IMR-90 (cell line): Measurements from ENCODE around the gene RNF186. TPM values are rescaled to one million over a fixed set of nuclear protein-coding genes. Genes with fewer than 3 reads are reported as not detected.

Experiments used
- ATAC-seq: fragments of 200-7000 bp; cut with Tn5 transposase; 2 replicates; pipeline ENCODE4 v1.9.1; 2020; ENCODE audit warnings: low read depth, mild to moderate bottlenecking, moderate library complexity
- BruUV-seq: library from RNA; stranded (reverse); fragments of 400-500 nt; replicated peaks from 2 replicates; lab custom pipeline; 2021; lab: Mats Ljungman, UMichigan
- CTCF ChIA-PET: fragments of 300-600 bp; formaldehyde crosslinking; extraction: SDS; loops from one replicate; lab custom pipeline; 2021; ENCODE audit warnings: antibody characterized with exemption; lab: Yijun Ruan, JAX
- POLR2A ChIA-PET: fragments of 300-600 bp; sonication (Branson Sonifier 250); formaldehyde crosslinking; loops from one replicate; lab custom pipeline; 2022; ENCODE audit warnings: antibody characterized with exemption; ENCODE audit not compliant: unreplicated experiment; lab: Charles Lee
- DNase-seq: peaks from one replicate; pipeline ENCODE4 v3.0.0; 2013
- H2AFZ ChIP-seq: replicated peaks from 2 replicates; pipeline ENCODE3; 2013; ENCODE audit warnings: low read length, mild to moderate bottlenecking; ENCODE audit not compliant: poor library complexity
- H2AK5ac ChIP-seq: 2 replicates; pipeline ENCODE4 v1.6.1; 2013; ENCODE audit warnings: low read depth, low read length, inconsistent platforms
- H2AK9ac ChIP-seq: replicated peaks from 2 replicates; pipeline ENCODE3; 2013; ENCODE audit warnings: mild to moderate bottlenecking, low read depth, low read length, moderate library complexity; ENCODE audit not compliant: poor library complexity
- H2BK120ac ChIP-seq: 2 replicates; pipeline ENCODE4 v1.6.1; 2013; ENCODE audit warnings: low read depth, low read length, inconsistent platforms
- H2BK15ac ChIP-seq: 3 replicates; pipeline ENCODE4 v1.6.1; 2013; ENCODE audit warnings: low read depth, low read length, inconsistent platforms
- H2BK20ac ChIP-seq: 2 replicates; pipeline ENCODE4 v1.6.1; 2013; ENCODE audit warnings: low read depth, mild to moderate bottlenecking, inconsistent platforms, low read length, moderate library complexity
- H2BK5ac ChIP-seq: 2 replicates; pipeline ENCODE4 v1.6.1; 2013; ENCODE audit warnings: mild to moderate bottlenecking, low read depth, low read length, inconsistent platforms; ENCODE audit not compliant: poor library complexity, severe bottlenecking
- H3K14ac ChIP-seq: replicated peaks from 2 replicates; pipeline ENCODE4 v1.6.1; 2013; ENCODE audit warnings: low read depth, low read length, inconsistent platforms
- H3K18ac ChIP-seq: 2 replicates; pipeline ENCODE4 v1.6.1; 2013; ENCODE audit warnings: low read depth, low read length, control low read depth
- H3K23ac ChIP-seq: 2 replicates; pipeline ENCODE4 v1.6.1; 2013; ENCODE audit warnings: low read depth, low read length, inconsistent platforms
- H3K27ac ChIP-seq: 2 replicates; pipeline ENCODE4 v1.5.1; 2013; ENCODE audit warnings: mild to moderate bottlenecking, control low read depth, low read length; ENCODE audit not compliant: insufficient read depth
- H3K27me3 ChIP-seq: 2 replicates; pipeline ENCODE4 v1.6.1; 2013; ENCODE audit warnings: low read length; ENCODE audit not compliant: control insufficient read depth, insufficient read depth
- H3K36me3 ChIP-seq: 2 replicates; pipeline ENCODE4 v1.6.1; 2013; ENCODE audit warnings: low read length, mixed read lengths; ENCODE audit not compliant: control insufficient read depth, insufficient read depth
- H3K4ac ChIP-seq: 2 replicates; pipeline ENCODE4 v1.6.1; 2013; ENCODE audit warnings: low read depth, low read length, inconsistent platforms
- H3K4me1 ChIP-seq: 2 replicates; pipeline ENCODE4 v1.6.1; 2013; ENCODE audit warnings: low read length, mixed read lengths; ENCODE audit not compliant: control insufficient read depth, insufficient read depth
- H3K4me2 ChIP-seq: 2 replicates; pipeline ENCODE4 v1.6.1; 2013; ENCODE audit warnings: low read depth, mild to moderate bottlenecking, control low read depth, low read length, moderate library complexity
- H3K4me3 ChIP-seq: 2 replicates; pipeline ENCODE4 v1.5.1; 2013; ENCODE audit warnings: low read depth, mild to moderate bottlenecking, control low read depth, low read length, moderate library complexity; ENCODE audit not compliant: insufficient read depth
- H3K56ac ChIP-seq: 2 replicates; pipeline ENCODE4 v1.6.1; 2013; ENCODE audit warnings: low read length, inconsistent platforms; ENCODE audit not compliant: insufficient read depth; ENCODE audit errors: extremely low read depth
- H3K79me1 ChIP-seq, 2 experiments: 2 replicates each; pipeline ENCODE4 v1.6.1; 2013; ENCODE audit warnings: low read length in 2 of 2, inconsistent platforms in 1 of 2, low read depth in 1 of 2
- H3K9ac ChIP-seq: 2 replicates; pipeline ENCODE4 v1.6.1; 2013; ENCODE audit warnings: low read depth, low read length, control low read depth
- H3K9me1 ChIP-seq: 2 replicates; pipeline ENCODE4 v1.6.1; 2013; ENCODE audit warnings: low read length, inconsistent platforms; ENCODE audit not compliant: insufficient read depth
- H3K9me3 ChIP-seq: 2 replicates; pipeline ENCODE4 v1.6.1; 2013; ENCODE audit warnings: low read length; ENCODE audit not compliant: control insufficient read depth, insufficient read depth
- H4K20me1 ChIP-seq: 2 replicates; pipeline ENCODE4 v1.6.1; 2013; ENCODE audit warnings: low read length, inconsistent platforms; ENCODE audit not compliant: insufficient read depth
- H4K5ac ChIP-seq: 2 replicates; pipeline ENCODE4 v1.6.1; 2013; ENCODE audit warnings: mild to moderate bottlenecking, low read depth, low read length, control low read depth
- H4K8ac ChIP-seq, 2 experiments: 2 replicates each; pipeline ENCODE4 v1.6.1; 2013; ENCODE audit warnings: low read depth in 2 of 2, low read length in 2 of 2, control low read depth in 1 of 2, inconsistent platforms in 1 of 2
- H4K91ac ChIP-seq: 2 replicates; pipeline ENCODE4 v1.6.1; 2013; ENCODE audit warnings: low read depth, low read length, inconsistent platforms; ENCODE audit not compliant: insufficient read depth
- BHLHE40 ChIP-seq: fragments of 150-350 bp; IDR thresholded peaks from 2 replicates; pipeline ENCODE4 v1.6.1; 2016; ENCODE audit warnings: mild to moderate bottlenecking, low read depth, low read length
- CEBPB ChIP-seq: IDR thresholded peaks from 2 replicates; pipeline ENCODE4 v1.6.1; 2012; ENCODE audit warnings: low read depth, low read length, improper control_type of control experiment
- CHD1 ChIP-seq: IDR thresholded peaks from 2 replicates; pipeline ENCODE4 v1.6.1; 2012; ENCODE audit warnings: low read depth, low read length, improper control_type of control experiment
- CTCF ChIP-seq: conservative IDR thresholded peaks from 2 replicates; pipeline ENCODE4 v1.5.1; 2012; ENCODE audit warnings: mild to moderate bottlenecking, low read depth, low read length, improper control_type of control experiment
- FOS ChIP-seq: fragments of 150-350 bp; IDR thresholded peaks from 2 replicates; pipeline ENCODE4 v1.6.1; 2016; ENCODE audit warnings: low read depth, low read length
- MAFK ChIP-seq: IDR thresholded peaks from 2 replicates; pipeline ENCODE4 v1.6.1; 2012; ENCODE audit warnings: low read depth, low read length, improper control_type of control experiment
- MAZ ChIP-seq: IDR thresholded peaks from 2 replicates; pipeline ENCODE4 v1.6.1; 2012; ENCODE audit warnings: low read depth, mild to moderate bottlenecking, low read length, improper control_type of control experiment, moderate library complexity, borderline replicate concordance
- MXI1 ChIP-seq: IDR thresholded peaks from 2 replicates; pipeline ENCODE4 v1.6.1; 2012; ENCODE audit warnings: low read depth, mild to moderate bottlenecking, low read length, moderate library complexity, borderline replicate concordance
- NFE2L2 ChIP-seq: fragments of 150-350 bp; IDR thresholded peaks from 2 replicates; pipeline ENCODE4 v1.6.1; 2016; ENCODE audit warnings: low read depth, mild to moderate bottlenecking, low read length
- POLR2A ChIP-seq: IDR thresholded peaks from 2 replicates; pipeline ENCODE4 v1.6.1; 2012; ENCODE audit warnings: mild to moderate bottlenecking, low read depth, low read length
- RAD21 ChIP-seq: IDR thresholded peaks from 2 replicates; pipeline ENCODE4 v1.6.1; 2012; ENCODE audit warnings: low read length, improper control_type of control experiment
- RFX5 ChIP-seq: IDR thresholded peaks from 2 replicates; pipeline ENCODE4 v1.8.0; 2012; ENCODE audit warnings: low read depth, mild to moderate bottlenecking, low read length, moderate library complexity
- SMC3 ChIP-seq: fragments of 150-350 bp; IDR thresholded peaks from 2 replicates; pipeline ENCODE4 v1.6.1; 2016; ENCODE audit warnings: low read depth, mild to moderate bottlenecking, antibody characterized with exemption, low read length, moderate library complexity
- USF2 ChIP-seq: fragments of 150-350 bp; IDR thresholded peaks from 2 replicates; pipeline ENCODE4 v1.6.1; 2017; ENCODE audit warnings: mild to moderate bottlenecking, antibody characterized with exemption, low read length, low read depth
- WGBS, 2 experiments: methylation state at CpG; one replicate each; pipeline versions ENCODE4 v1.1.5 to v1.1.7; 2013; ENCODE audit warnings: missing lambda C conversion rate in 2 of 2; ENCODE audit not compliant: insufficient read length in 1 of 2; ENCODE audit errors: extremely low coverage in 2 of 2; 5-methylcytosine and 5-hydroxymethylcytosine counted together
- dilution Hi-C: fragments of 300-500 bp; cut with HindIII; formaldehyde crosslinking; loops from one replicate; pipeline ENCODE4 v1.14.3; 2018; ENCODE audit warnings: low sequenced_read_pairs; ENCODE audit not compliant: unreplicated experiment
- in situ Hi-C: fragments of 300-500 bp; cut with MboI; formaldehyde crosslinking; loops from 3 replicates; pipeline ENCODE4 v1.14.3; 2019; ENCODE audit warnings: low sequenced_read_pairs, inconsistent platforms, mixed read lengths
- intact Hi-C: fragments of 100-400 bp; cut with micrococcal nuclease; formaldehyde crosslinking; loops from 2 replicates; pipeline ENCODE4 v1.10.0; 2022
- polyA plus RNA-seq, 3 experiments: library from polyadenylated mRNA; depleted of rRNA; stranded (reverse); fragments of >200 nt; gene quantifications; 2 replicates each; pipeline ENCODE4 v1.2.3, GENCODE V29; 2012; ENCODE audit warnings: low replicate concordance in 1 of 3
- total RNA-seq: library from RNA; depleted of rRNA; stranded (reverse); fragments of >200 nt; gene quantifications from 2 replicates; pipeline ENCODE4 v1.2.3, GENCODE V29; 2012

RNF186 gene
- total and polyA plus RNA-seq, 2 of the 4 experiments (the other 2 are of a cell fraction): not detected

GRCh38 chr1:19785660-19786059 lies 29.4 kb downstream of the RNF186 start:
- intact Hi-C loops: no loop called here
- H3K23ac ChIP-seq: no peak overlapping the region
- H4K8ac ChIP-seq: no peak overlapping the region
- no TSS peak for BruUV-seq
- H2AK9ac ChIP-seq: no peak overlapping the region
- dilution Hi-C loops: no loop called here
- no peaks in the 10 kb centered on the region for H4K20me1 ChIP-seq
- no peak for DNase-seq
- H2BK20ac ChIP-seq: no peak overlapping the region
- H4K91ac ChIP-seq: no peak overlapping the region
- H3K4ac ChIP-seq: no peak overlapping the region
- H3K4me3 ChIP-seq: no peak overlapping the region
- peaks cover 2% of the 10 kb centered on the region; the same call in 1 of the 2 replicates for H3K4me1 ChIP-seq
- no peak overlapping the region for H3K9ac ChIP-seq
- in situ Hi-C loops: no loop called here
- H2AK5ac ChIP-seq: no peak overlapping the region
- H4K5ac ChIP-seq: no peak overlapping the region
- no peak overlapping the region for H3K27ac ChIP-seq
- no CpG with 5 or more reads among the region's 4 CpGs for WGBS, 2 experiments
- no peak overlapping the region for H3K4me2 ChIP-seq
- H3K27me3 ChIP-seq: no peaks in the 10 kb centered on the region
- H2BK120ac ChIP-seq: no peak overlapping the region
- H2AFZ ChIP-seq: no peak overlapping the region
- no peaks in the 10 kb centered on the region for H3K9me3 ChIP-seq
- CTCF ChIA-PET: interaction anchor here (0.8 kb wide), 1 partner anchor 23 kb away, joined by 3 read pairs; no protein-coding TSS in a partner anchor
- TF ChIP-seq CEBPB (no peak), USF2 (no peak), NFE2L2 (no peak), MAZ (no peak), SMC3 (no peak), CTCF (no peak), RFX5 (no peak), MAFK (no peak), FOS (no peak), POLR2A (no peak), CHD1 (no peak), MXI1 (no peak), RAD21 (no peak), BHLHE40 (no peak)
- peaks cover 5% of the 10 kb centered on the region; the same call in 1 of the 2 replicates for H3K9me1 ChIP-seq
- H3K18ac ChIP-seq: no peak overlapping the region
- H3K14ac ChIP-seq: no peak overlapping the region
- ATAC-seq: no peak
- no peak overlapping the region for H3K56ac ChIP-seq
- POLR2A ChIA-PET: no interaction called here
- H3K79me1 ChIP-seq: no peaks in the 10 kb centered on the region; a peak in 1 of 4 replicates
- H2BK5ac ChIP-seq: no peak overlapping the region
- H2BK15ac ChIP-seq: no peak overlapping the region
- H3K36me3 ChIP-seq: peaks cover 15% of the 10 kb centered on the region
